ENCODE data around the gene ADPRH. TPM values are rescaled to one million over a fixed set of nuclear protein-coding genes. Genes with fewer than 3 reads are reported as not detected.

Gene ADPRH
- total and polyA plus RNA-seq, 10 of the 15 experiments (the other 5 are each of a cell fraction or from before 2014, with no cell fraction given), result 2.3 to 32.6 (median 19.0) TPM

DNA sequence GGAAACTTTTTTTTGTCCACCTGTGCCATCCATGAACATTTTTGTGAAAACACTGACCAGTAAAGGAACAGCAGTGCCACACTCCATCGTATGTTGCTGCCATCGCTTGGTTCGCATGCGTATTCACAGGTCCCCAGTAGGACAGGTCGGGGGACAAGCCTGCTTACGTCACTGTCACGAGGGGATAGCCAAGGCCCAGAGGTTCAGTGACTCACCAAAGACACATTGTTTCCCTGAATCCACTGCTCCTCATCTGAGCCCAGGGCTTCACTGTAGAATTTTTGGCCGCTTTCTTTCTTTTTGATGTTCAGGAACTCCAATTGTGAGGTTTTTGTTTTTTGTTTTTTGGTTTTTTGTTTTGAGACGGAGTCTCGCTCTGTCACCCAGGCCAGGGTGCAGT, 5.9 kb downstream of the ADPRH start:
- Histone ChIP-seq H3K27me3 (replicated peaks in 1 of 2; ENCODE audit: control insufficient read depth in 2 of 2, insufficient read depth in 2 of 2, low read length in 1 of 2) (no peaks in the 10 kb centered on the region), H3K9ac (ENCODE audit: control insufficient read depth, insufficient read depth, low read length) (no peak overlapping the region), H3K79me2 (ENCODE audit: control insufficient read depth, insufficient read depth, low read length) (peaks cover 23% of the 10 kb centered on the region), H3K4me2 (ENCODE audit: control insufficient read depth, insufficient read depth) (no peak overlapping the region), H4K20me1 (ENCODE audit: control insufficient read depth, insufficient read depth) (no peaks in the 10 kb centered on the region), H3K4me3 (no peak overlapping the region), H3K9me3 (replicated peaks; ENCODE audit: control insufficient read depth, insufficient read depth, low read length) (peaks cover 8% of the 10 kb centered on the region; the same call in 2 of the 3 replicates), H3K27ac (ENCODE audit: control insufficient read depth, insufficient read depth) (no peak overlapping the region), H3K4me1 (ENCODE audit: control insufficient read depth, insufficient read depth, low read length) (peaks cover 36% of the 10 kb centered on the region), H2AFZ (ENCODE audit: control insufficient read depth, low read depth, low read length) (no peak overlapping the region), H3K36me3 (ENCODE audit: control insufficient read depth in 2 of 2, insufficient read depth in 2 of 2, low read length in 1 of 2) (peaks cover 0 to 8% of the 10 kb centered on the region in 2 experiments)
- FAIRE-seq (no peak), ATAC-seq (no peak), DNase-seq (ENCODE audit: low read depth, low spot score) (no peak)
- ChIA-PET RAD21 (ENCODE audit: unreplicated experiment) (interaction anchor here (0.6 to 6.5 kb wide), 3 partner anchors 8 to 15 kb away, joined by 3 to 39 read pairs (median 5); no protein-coding TSS in a partner anchor), CTCF (interaction anchor here (0.8 to 2.6 kb wide), 3 partner anchors 15 to 33 kb away, joined by 3 to 6 read pairs (median 4); partner anchors contain the start of gene CD80), SMC1A (ENCODE audit: uncharacterized antibody, unreplicated experiment) (interaction anchor here (1.3 to 2.2 kb wide), 3 partner anchors 9 to 56 kb away, joined by 3 to 23 read pairs (median 3); no protein-coding TSS in a partner anchor), POLR2A (interaction anchor here (2.1 to 6.5 kb wide), 2 partner anchors 8 to 13 kb away, joined by 4 to 57 read pairs; partner anchors contain the start of gene PLA1A)
- WGBS (ENCODE audit: insufficient coverage, insufficient replicate concordance, low lambda C conversion rate, missing lambda C conversion rate), result 99% methylated on average over 10 of the region's 10 CpGs
- no peak for TF ChIP-seq HDGF (IDR thresholded peaks at IDR 0.05)
- no peak for TF ChIP-seq NR2C1 (IDR thresholded peaks at IDR 0.05)
- no peak for TF ChIP-seq SPI1 (IDR thresholded peaks at IDR 0.05; ENCODE audit: borderline replicate concordance, insufficient read depth, low read depth, low read length)
- TF ChIP-seq ASH2L (IDR thresholded peaks at IDR 0.05; ENCODE audit: borderline replicate concordance, low read depth), result no peak
- no peak for TF ChIP-seq MEF2A (IDR thresholded peaks at IDR 0.05; ENCODE audit: insufficient read depth, low read depth, low read length)
- no peak for TF ChIP-seq HSF1 (IDR thresholded peaks at IDR 0.05; ENCODE audit: low read depth, low read length)
- no peak for TF ChIP-seq CBX5 (IDR thresholded peaks at IDR 0.05; ENCODE audit: low read depth)
- TF ChIP-seq CHD2 (IDR thresholded peaks at IDR 0.05; ENCODE audit: borderline replicate concordance, low read depth, low read length), result no peak
- no TSS peak for BruUV-seq (replicated peaks)
- in situ Hi-C loops (cut with MboI) (no loop called here), intact Hi-C loops (cut with micrococcal nuclease; ENCODE audit: unreplicated experiment) (no loop called here)
